Endodermal cell (in vitro differentiated cells): Measurements from ENCODE around the gene LZTR1. TPM values are rescaled to one million over a fixed set of nuclear protein-coding genes. Genes with fewer than 3 reads are reported as not detected.

Source experiments
- DNase-seq: peaks from one replicate; pipeline ENCODE4 v3.0.0-alpha.2; 2017
- H3K27ac ChIP-seq: 2 replicates; pipeline ENCODE4 v1.5.1; 2013; ENCODE audit warnings: mild to moderate bottlenecking, low read depth, low read length, moderate library complexity
- H3K27me3 ChIP-seq: 2 replicates; pipeline ENCODE4 v1.6.1; 2013; ENCODE audit warnings: mild to moderate bottlenecking, low read length, moderate library complexity; ENCODE audit not compliant: insufficient read depth, control insufficient read depth, poor library complexity, severe bottlenecking
- H3K36me3 ChIP-seq: 2 replicates; pipeline ENCODE4 v1.7.0; 2013; ENCODE audit warnings: mild to moderate bottlenecking, low read length, moderate library complexity; ENCODE audit not compliant: control insufficient read depth, insufficient read depth
- H3K4me1 ChIP-seq: one replicate; pipeline ENCODE4 v1.7.0; 2013; ENCODE audit warnings: low read length; ENCODE audit not compliant: control insufficient read depth, insufficient read depth
- H3K4me3 ChIP-seq: 2 replicates; pipeline ENCODE4 v1.5.1; 2013; ENCODE audit warnings: mild to moderate bottlenecking, low read length, moderate library complexity
- H3K9ac ChIP-seq: 2 replicates; pipeline ENCODE4 v1.6.1; 2013; ENCODE audit warnings: mild to moderate bottlenecking, low read length, moderate library complexity; ENCODE audit not compliant: poor library complexity, severe bottlenecking; ENCODE audit errors: extremely low read depth
- H3K9me3 ChIP-seq: 2 replicates; pipeline ENCODE4 v1.6.1; 2013; ENCODE audit warnings: mild to moderate bottlenecking, low read length, moderate library complexity; ENCODE audit not compliant: control insufficient read depth
- H3K27ac Mint-ChIP-seq: 2 replicates; pipeline ENCODE4 v1.8.0; 2020; ENCODE audit warnings: mixed read lengths
- H3K27me3 Mint-ChIP-seq: 2 replicates; pipeline ENCODE4 v1.8.0; 2021; ENCODE audit warnings: mild to moderate bottlenecking, mixed read lengths; ENCODE audit not compliant: insufficient read depth
- H3K36me3 Mint-ChIP-seq: 2 replicates; pipeline ENCODE4 v1.8.0; 2020; ENCODE audit warnings: low read depth, mixed read lengths
- H3K4me1 Mint-ChIP-seq: 2 replicates; pipeline ENCODE4 v1.8.0; 2020; ENCODE audit warnings: mixed read lengths
- H3K4me3 Mint-ChIP-seq: 2 replicates; pipeline ENCODE4 v1.8.0; 2020; ENCODE audit warnings: mild to moderate bottlenecking, moderate library complexity, mixed read lengths
- H3K9me3 Mint-ChIP-seq: 2 replicates; pipeline ENCODE4 v1.8.0; 2020; ENCODE audit warnings: mild to moderate bottlenecking, mixed read lengths
- WGBS, 2 experiments: methylation state at CpG; one replicate each; pipeline versions ENCODE4 v1.1.5 to v1.1.7; 2013; ENCODE audit warnings: missing lambda C conversion rate in 2 of 2, mixed read lengths in 1 of 2; ENCODE audit not compliant: insufficient coverage in 1 of 2, insufficient read length in 1 of 2; 5-methylcytosine and 5-hydroxymethylcytosine counted together
- total RNA-seq, 2 donors: library from RNA; stranded (reverse); fragmentation: NEBNext Ultra II Directional in 1 of 2; extraction: Animal tissue kit (Norgen Biotek cat#: 25700) in 1 of 2; gene quantifications; 2 replicates in 1 of 2; 3 replicates in 1 of 2; pipeline ENCODE4 v1.2.1, GENCODE V29; 2021
- TF ChIP-seq, protein P1 (sequence below): fragments of 200-600 bp; sonication (generic); conservative IDR thresholded peaks from 2 replicates; pipeline ENCODE4 v1.5.0; 2021; ENCODE audit warnings: antibody characterized with exemption, mild to moderate bottlenecking

LZTR1 gene
- total RNA-seq, 2 donors from 2014 or later = 56.5 to 73.2 TPM

DNA sequence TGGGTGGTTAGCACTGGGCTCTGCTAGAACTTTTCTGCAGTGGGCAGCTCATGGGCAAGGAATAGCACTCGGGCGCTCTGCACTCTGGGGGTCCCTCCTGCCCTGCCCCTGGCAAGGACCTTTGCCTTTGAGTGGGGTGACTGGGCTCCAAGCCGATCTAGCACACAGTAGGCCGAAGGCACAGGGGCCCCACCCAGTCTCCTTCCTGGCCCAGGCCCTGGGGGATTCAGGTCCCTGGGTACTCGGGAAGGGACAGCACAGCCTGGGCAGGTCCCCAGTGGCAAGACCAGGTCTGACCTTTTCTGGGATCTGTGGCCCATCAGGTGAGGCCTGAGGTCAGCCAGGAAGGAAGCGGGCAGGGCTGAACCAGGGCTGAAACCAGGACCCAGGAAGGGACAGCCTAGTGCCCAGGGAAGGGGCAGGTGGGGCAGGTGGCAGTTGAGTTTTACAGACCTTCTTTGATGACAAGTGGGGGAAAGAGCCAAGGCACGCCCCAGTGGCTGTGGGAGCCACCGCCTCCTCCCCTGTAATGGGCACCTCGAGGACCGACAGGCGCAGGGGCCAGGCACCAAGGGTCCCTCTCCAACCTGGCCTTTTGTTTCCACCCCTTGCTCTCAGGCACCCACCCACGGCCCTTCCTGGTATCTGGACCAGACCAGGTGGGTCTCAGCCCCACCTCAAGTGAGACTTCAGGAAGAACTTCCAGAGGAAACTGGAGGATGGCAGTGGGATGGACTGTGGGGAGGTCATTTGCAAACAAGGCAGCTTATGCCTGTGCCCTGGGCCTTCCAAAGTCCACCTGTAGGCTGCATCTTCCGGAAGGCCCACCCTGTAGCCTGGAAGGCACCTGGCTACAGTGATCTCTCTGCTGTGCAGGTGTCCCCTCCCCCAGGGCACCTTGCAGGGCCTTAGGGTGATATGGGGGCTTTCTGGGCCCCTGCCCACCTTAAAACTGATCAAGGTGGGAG lies 15.9 kb upstream of the LZTR1 start:
- peaks cover 74% of the 10 kb centered on the region for H3K27me3 ChIP-seq
- peaks cover 4% of the 10 kb centered on the region for H3K4me1 ChIP-seq
- Mint-ChIP-seq H3K9me3 (no peaks in the 10 kb centered on the region), H3K36me3 (no peaks in the 10 kb centered on the region), H3K4me1 (peaks cover 8% of the 10 kb centered on the region), H3K27me3 (peaks cover 86% of the 10 kb centered on the region), H3K27ac (no peak overlapping the region), H3K4me3 (peak overlapping the region; percentile 37)
- DNase-seq = peak; percentile 55
- no peak overlapping the region for H3K4me3 ChIP-seq
- no peaks in the 10 kb centered on the region for H3K36me3 ChIP-seq
- 90 to 92% methylated on average over 6 to 13 of the region's 13 CpGs for WGBS, 2 experiments
- TF ChIP-seq, protein P1, sequence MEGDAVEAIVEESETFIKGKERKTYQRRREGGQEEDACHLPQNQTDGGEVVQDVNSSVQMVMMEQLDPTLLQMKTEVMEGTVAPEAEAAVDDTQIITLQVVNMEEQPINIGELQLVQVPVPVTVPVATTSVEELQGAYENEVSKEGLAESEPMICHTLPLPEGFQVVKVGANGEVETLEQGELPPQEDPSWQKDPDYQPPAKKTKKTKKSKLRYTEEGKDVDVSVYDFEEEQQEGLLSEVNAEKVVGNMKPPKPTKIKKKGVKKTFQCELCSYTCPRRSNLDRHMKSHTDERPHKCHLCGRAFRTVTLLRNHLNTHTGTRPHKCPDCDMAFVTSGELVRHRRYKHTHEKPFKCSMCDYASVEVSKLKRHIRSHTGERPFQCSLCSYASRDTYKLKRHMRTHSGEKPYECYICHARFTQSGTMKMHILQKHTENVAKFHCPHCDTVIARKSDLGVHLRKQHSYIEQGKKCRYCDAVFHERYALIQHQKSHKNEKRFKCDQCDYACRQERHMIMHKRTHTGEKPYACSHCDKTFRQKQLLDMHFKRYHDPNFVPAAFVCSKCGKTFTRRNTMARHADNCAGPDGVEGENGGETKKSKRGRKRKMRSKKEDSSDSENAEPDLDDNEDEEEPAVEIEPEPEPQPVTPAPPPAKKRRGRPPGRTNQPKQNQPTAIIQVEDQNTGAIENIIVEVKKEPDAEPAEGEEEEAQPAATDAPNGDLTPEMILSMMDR = no peak
- H3K9ac ChIP-seq = no peak overlapping the region
- H3K9me3 ChIP-seq = no peaks in the 10 kb centered on the region
- no peak overlapping the region for H3K27ac ChIP-seq

DNA sequence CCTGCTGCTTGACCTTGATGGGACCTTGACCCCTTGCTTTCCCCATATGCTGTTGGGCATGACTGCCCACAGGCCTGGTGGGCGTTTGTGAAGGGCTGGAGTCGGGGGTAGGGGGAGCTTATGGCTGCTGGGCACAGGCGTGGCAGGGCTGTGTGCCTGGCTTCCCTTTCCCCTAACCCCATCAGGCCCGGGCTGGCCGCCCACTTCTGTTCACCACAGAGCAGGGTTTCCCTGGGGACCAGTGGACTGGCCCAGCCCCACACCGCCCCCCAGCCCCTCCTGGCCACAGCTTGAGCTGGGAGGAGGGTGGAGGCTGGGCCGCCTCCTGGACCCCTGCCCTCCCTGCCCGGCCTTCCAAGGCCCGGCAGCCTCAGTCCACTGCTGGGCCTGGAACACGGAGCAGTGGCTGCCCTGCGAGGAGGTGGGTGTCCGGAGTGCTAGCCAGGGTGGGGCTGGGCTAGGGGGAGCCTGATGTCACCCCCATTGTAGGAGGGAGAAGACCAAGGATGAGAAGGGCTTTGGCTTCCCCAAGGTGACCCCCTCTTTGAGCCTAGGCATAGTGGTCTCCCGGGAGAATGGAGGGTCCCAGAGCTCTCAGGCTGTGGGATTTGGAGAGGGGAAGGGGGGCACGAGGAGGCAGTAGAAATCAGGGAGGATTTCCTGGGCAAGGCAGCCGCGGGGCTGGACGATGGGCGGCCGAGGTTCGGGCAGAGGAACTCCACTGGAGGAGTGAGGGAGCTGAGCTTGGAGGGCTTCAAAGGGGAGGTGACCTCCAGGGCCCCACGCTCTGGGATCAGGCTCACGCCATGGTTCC lies 15.0 kb upstream of the LZTR1 start, which contains the start of gene AIFM3:
Gene AIFM3 (plus strand): TSS at position 373 of the 814 bp plus-strand sequence. CDS start 690 bp downstream, outside the sequence.
- Mint-ChIP-seq H3K4me3 (no peak within 1 kb of the TSS), H3K4me1 (peaks cover 13% of the 10 kb centered on the region), H3K36me3 (no peaks in the 10 kb centered on the region), H3K27me3 (peaks cover 91% of the 10 kb centered on the region), H3K27ac (no peak within 1 kb of the TSS), H3K9me3 (no peaks in the 10 kb centered on the region)
- TF ChIP-seq, protein P1 = no peak
- H3K4me3 ChIP-seq = no peak within 1 kb of the TSS
- no peaks in the 10 kb centered on the region for H3K36me3 ChIP-seq
- H3K4me1 ChIP-seq = peaks cover 4% of the 10 kb centered on the region
- peaks cover 79% of the 10 kb centered on the region for H3K27me3 ChIP-seq
- no peak within 1 kb of the TSS for H3K27ac ChIP-seq
- 66 to 77% methylated on average over 10 to 22 of the region's 22 CpGs for WGBS, 2 experiments
- no peak within 1 kb of the TSS for H3K9ac ChIP-seq
- DNase-seq = no peak
- H3K9me3 ChIP-seq = no peaks in the 10 kb centered on the region

DNA sequence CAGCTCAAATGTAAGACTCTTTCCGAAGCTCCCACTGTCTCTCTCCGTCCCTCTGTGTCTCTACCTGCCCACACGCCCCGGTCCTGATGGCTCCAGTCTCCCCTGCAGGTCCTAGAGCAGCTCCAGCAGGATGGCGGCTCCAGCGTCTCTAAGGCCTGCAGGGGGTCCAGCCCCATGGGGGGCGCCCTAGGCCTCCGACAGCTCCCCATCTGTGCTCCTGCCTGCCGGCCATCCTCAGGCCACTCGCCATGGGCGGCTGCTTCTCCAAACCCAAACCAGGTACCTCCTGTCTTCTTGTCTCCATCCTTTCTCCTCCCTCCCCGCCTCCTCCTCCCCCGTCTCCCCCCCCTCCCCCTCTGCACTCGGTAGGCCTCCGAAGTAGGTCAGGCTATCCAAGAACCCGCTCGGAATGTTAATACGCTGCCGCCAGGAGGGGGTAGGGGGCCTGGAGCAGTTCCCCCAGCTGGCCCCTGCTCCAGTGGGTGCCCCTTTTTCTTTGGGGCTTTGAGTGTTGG lies 14.3 kb upstream of the LZTR1 start:
- Histone ChIP-seq H3K4me3 (no peak overlapping the region), H3K36me3 (no peaks in the 10 kb centered on the region), H3K9ac (no peak overlapping the region), H3K9me3 (no peaks in the 10 kb centered on the region), H3K4me1 (peaks cover 4% of the 10 kb centered on the region), H3K27ac (no peak overlapping the region), H3K27me3 (peaks cover 80% of the 10 kb centered on the region)
- TF ChIP-seq, protein P1 = peak; percentile 31
- H3K4me3 Mint-ChIP-seq = no peak overlapping the region
- H3K9me3 Mint-ChIP-seq = no peaks in the 10 kb centered on the region
- peaks cover 89% of the 10 kb centered on the region for H3K27me3 Mint-ChIP-seq
- peak; percentile 75 for DNase-seq
- H3K4me1 Mint-ChIP-seq = peaks cover 13% of the 10 kb centered on the region
- no peaks in the 10 kb centered on the region for H3K36me3 Mint-ChIP-seq
- no peak overlapping the region for H3K27ac Mint-ChIP-seq
- WGBS, 2 experiments = 15 to 38% methylated on average over 4 to 17 of the region's 19 CpGs
